ENCODE data around the gene LRG1.
"Not testable (repeated sequence)": the region's sequence is repeated elsewhere in the genome, so short reads cannot be mapped to it uniquely, and the experiment has no call there.

LRG1 gene

DNA sequence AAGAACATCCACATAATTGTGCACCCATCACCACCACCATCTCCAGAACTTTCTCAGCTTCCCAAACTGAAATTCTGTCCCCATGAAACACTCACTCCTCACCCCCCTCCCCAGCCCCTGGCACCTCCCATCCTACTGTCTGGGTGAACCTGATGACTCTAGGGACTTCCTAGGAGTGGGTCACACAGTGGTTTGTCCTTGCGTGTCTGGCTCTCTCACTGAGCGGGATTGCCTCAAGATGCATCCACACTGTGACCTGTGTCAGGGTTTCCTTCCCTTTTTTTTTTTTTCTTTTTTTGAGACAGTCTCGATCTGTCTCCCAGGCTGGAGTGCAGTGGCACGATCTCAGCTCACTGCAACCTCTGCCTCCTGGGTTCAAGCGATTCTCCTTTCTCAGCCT, 23.7 kb upstream of the LRG1 start:
- H3K4me3 ChIP-seq (ENCODE audit: low read depth in 1 of 5, low read length in 5 of 5); H3K27ac ChIP-seq (ENCODE audit: low read depth, low read length); H3K9me3 ChIP-seq (ENCODE audit: control insufficient read depth in 5 of 5, low read length in 5 of 5); H3K9ac ChIP-seq (ENCODE audit: low read length in 5 of 5); H3K36me3 ChIP-seq (ENCODE audit: control insufficient read depth in 5 of 5, insufficient read depth in 5 of 5, low read length in 5 of 5): not testable (repeated sequence)
- Histone ChIP-seq H3K4me1 (ENCODE audit: control insufficient read depth in 5 of 5, insufficient read depth in 5 of 5, low read length in 5 of 5) (peaks cover 0 to 14% (median 0%) of the 10 kb centered on the region in 5 donors), H3K27me3 (ENCODE audit: control insufficient read depth in 5 of 5, insufficient read depth in 4 of 5, low read length in 5 of 5) (peaks cover 0 to 11% (median 6%) of the 10 kb centered on the region in 5 donors)

DNA sequence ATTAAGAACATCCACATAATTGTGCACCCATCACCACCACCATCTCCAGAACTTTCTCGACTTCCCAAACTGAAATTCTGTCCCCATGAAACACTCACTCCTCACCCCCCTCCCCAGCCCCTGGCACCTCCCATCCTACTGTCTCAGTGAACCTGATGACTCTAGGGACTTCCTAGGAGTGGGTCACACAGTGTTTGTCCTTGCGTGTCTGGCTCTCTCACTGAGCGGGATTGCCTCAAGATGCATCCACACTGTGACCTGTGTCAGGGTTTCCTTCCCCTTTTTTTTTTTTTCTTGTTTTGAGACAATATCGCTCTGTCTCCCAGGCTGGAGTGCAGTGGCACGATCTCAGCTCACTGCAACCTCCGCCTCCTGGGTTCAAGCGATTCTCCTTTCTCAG, 22.2 kb upstream of the LRG1 start:
- not testable (repeated sequence) for H3K4me3 ChIP-seq (ENCODE audit: low read depth in 1 of 5, low read length in 5 of 5); H3K9ac ChIP-seq (ENCODE audit: low read length in 5 of 5); H3K36me3 ChIP-seq (ENCODE audit: control insufficient read depth in 5 of 5, insufficient read depth in 5 of 5, low read length in 5 of 5); H3K9me3 ChIP-seq (ENCODE audit: control insufficient read depth in 5 of 5, low read length in 5 of 5); H3K27ac ChIP-seq (ENCODE audit: low read depth, low read length)
- Histone ChIP-seq H3K4me1 (ENCODE audit: control insufficient read depth in 5 of 5, insufficient read depth in 5 of 5, low read length in 5 of 5) (peaks cover 0 to 26% (median 6%) of the 10 kb centered on the region in 5 donors), H3K27me3 (ENCODE audit: control insufficient read depth in 5 of 5, insufficient read depth in 4 of 5, low read length in 5 of 5) (peaks cover 0 to 10% (median 6%) of the 10 kb centered on the region in 5 donors)

DNA sequence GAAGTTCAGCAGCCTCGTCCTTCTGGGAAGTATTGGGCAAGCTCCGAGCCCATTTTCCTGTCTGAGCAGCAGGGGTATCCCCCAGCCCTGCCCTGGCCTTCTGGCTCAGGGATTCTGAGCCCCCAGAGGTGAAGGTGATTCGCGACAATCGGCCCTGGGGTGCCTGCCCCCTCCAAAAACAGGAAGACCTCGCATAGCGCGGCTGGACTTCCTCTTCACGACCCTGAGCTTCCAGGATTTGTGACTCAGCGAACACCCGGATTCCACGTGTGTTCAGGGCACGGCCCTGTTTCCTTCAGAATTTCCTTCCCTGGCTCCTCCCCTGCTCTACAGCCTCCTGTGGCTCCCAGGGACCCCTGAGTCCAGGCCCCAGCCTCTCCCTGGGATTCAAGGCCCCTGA, 19.7 kb upstream of the LRG1 start, which contains the start of gene SEMA6B:
Gene SEMA6B (minus strand): TSS at position 116 of the 400 bp plus-strand sequence. CDS start 1,227 bp downstream, outside the sequence.
- H3K9me3 ChIP-seq (ENCODE audit: control insufficient read depth in 5 of 5, low read length in 5 of 5): no peaks in the 10 kb centered on the region
- peaks cover 0 to 3% (median 0%) of the 10 kb centered on the region in 5 donors for H3K27me3 ChIP-seq (ENCODE audit: control insufficient read depth in 5 of 5, insufficient read depth in 4 of 5, low read length in 5 of 5)
- H3K27ac ChIP-seq (ENCODE audit: low read depth, low read length): peak within 1 kb of the TSS; percentile 77
- H3K9ac ChIP-seq (ENCODE audit: low read length in 5 of 5): peak within 1 kb of the TSS in 3 of 5 donors; percentile 60 to 92 (median 78)
- H3K36me3 ChIP-seq (ENCODE audit: control insufficient read depth in 5 of 5, insufficient read depth in 5 of 5, low read length in 5 of 5): peaks cover 0 to 17% (median 14%) of the 10 kb centered on the region in 5 donors
- H3K4me1 ChIP-seq (ENCODE audit: control insufficient read depth in 5 of 5, insufficient read depth in 5 of 5, low read length in 5 of 5): peaks cover 0 to 27% (median 6%) of the 10 kb centered on the region in 5 donors
- H3K4me3 ChIP-seq (ENCODE audit: low read depth in 1 of 5, low read length in 5 of 5): peak within 1 kb of the TSS; percentile 40 to 81 (median 71)

GRCh38 chr19:4557971-4558941, 18.4 kb upstream of the LRG1 start:
- Histone ChIP-seq H3K9ac (ENCODE audit: low read length in 5 of 5) (peak overlapping the region in 3 of 5 donors; percentile 60 to 92 (median 78)), H3K36me3 (ENCODE audit: control insufficient read depth in 5 of 5, insufficient read depth in 5 of 5, low read length in 5 of 5) (peaks cover 0 to 29% (median 24%) of the 10 kb centered on the region in 5 donors), H3K4me1 (ENCODE audit: control insufficient read depth in 5 of 5, insufficient read depth in 5 of 5, low read length in 5 of 5) (peaks cover 0 to 27% (median 6%) of the 10 kb centered on the region in 5 donors), H3K4me3 (ENCODE audit: low read depth in 1 of 5, low read length in 5 of 5) (peak overlapping the region in 4 of 5 donors; percentile 58 to 81 (median 75)), H3K27me3 (ENCODE audit: control insufficient read depth in 5 of 5, insufficient read depth in 4 of 5, low read length in 5 of 5) (peaks cover 0 to 3% (median 0%) of the 10 kb centered on the region in 5 donors), H3K9me3 (ENCODE audit: control insufficient read depth in 5 of 5, low read length in 5 of 5) (no peaks in the 10 kb centered on the region), H3K27ac (ENCODE audit: low read depth, low read length) (peak overlapping the region; percentile 77)

DNA sequence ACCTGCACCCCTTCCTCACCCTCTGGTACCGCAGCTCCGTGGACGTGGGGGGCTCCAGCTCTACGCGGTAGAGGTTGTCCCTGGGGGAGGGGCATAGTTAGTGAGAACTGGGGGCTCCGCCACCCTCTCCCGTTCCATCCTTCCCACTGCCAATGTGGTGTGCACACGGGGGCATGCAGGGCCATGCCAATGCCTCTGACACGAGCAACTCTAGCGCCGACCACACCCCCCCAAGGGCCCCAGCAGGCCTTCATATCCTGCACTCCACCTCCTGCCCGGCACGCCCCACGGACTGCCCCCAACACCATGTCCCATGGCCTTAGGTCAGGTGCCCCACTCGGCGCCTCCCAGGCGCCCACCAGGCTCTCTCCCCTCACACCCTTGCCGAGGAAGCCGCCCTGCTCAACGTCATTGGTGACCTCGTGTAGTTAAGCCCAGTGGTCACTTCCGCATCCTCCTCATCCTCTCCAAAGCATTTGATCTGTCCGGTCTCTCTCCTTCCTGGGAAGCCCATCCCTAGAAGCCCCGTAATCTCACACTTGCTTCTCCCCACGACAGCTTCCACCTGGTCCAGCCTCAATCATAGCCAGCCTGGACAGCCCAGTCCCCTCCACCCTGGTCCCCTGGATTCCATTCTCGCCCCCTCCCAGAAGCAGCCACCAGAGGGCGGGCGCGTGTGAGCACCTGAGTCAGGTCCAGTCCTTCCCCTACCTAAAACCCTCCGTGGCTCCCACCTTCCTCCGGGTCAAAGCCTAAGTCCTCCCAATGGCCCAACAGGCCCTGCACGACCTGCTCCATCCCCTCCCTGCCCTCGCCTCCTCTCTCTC, 17.5 kb upstream of the LRG1 start:
- Histone ChIP-seq H3K27me3 (ENCODE audit: control insufficient read depth in 5 of 5, insufficient read depth in 4 of 5, low read length in 5 of 5) (peaks cover 0 to 3% (median 0%) of the 10 kb centered on the region in 5 donors), H3K27ac (ENCODE audit: low read depth, low read length) (peak overlapping the region; percentile 54), H3K36me3 (ENCODE audit: control insufficient read depth in 5 of 5, insufficient read depth in 5 of 5, low read length in 5 of 5) (peaks cover 0 to 38% (median 29%) of the 10 kb centered on the region in 5 donors), H3K4me3 (ENCODE audit: low read depth in 1 of 5, low read length in 5 of 5) (peak overlapping the region in 3 of 5 donors; percentile 57 to 81 (median 79)), H3K9me3 (ENCODE audit: control insufficient read depth in 5 of 5, low read length in 5 of 5) (no peaks in the 10 kb centered on the region), H3K9ac (ENCODE audit: low read length in 5 of 5) (peak overlapping the region in 1 of 5 donors; percentile 64), H3K4me1 (ENCODE audit: control insufficient read depth in 5 of 5, insufficient read depth in 5 of 5, low read length in 5 of 5) (peaks cover 0 to 27% (median 6%) of the 10 kb centered on the region in 5 donors)

DNA sequence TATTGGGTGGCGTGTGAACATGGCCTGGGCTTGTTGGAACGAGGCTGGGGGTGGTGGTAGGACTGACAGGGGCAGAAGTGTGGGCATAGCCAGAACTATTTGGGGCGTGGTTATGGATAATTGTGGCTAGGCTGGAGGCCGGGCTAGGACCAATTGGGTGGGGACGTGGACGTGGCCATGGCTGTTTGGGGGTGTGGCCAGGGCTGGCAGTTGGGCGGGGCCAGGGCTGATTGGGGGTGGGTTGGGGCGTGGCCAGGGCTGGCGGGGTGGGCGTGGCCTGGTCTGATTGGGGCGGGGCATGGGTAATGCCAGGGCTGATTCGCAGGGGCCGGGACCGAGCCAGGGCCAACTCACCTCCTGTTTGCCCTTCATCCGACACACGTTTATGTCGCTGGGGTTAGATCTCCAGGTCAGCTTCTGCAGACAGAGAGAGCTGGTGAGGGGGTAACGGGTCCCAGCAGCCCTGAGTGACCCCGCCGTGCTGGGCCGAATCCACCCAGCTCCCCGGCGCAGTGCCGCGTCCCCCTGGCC, 16.8 kb upstream of the LRG1 start:
- no peak overlapping the region for H3K27ac ChIP-seq (ENCODE audit: low read depth, low read length)
- H3K4me3 ChIP-seq (ENCODE audit: low read depth in 1 of 5, low read length in 5 of 5): no peak overlapping the region
- peaks cover 0 to 6% (median 0%) of the 10 kb centered on the region in 5 donors for H3K27me3 ChIP-seq (ENCODE audit: control insufficient read depth in 5 of 5, insufficient read depth in 4 of 5, low read length in 5 of 5)
- peaks cover 0 to 44% (median 36%) of the 10 kb centered on the region in 5 donors for H3K36me3 ChIP-seq (ENCODE audit: control insufficient read depth in 5 of 5, insufficient read depth in 5 of 5, low read length in 5 of 5)
- H3K9ac ChIP-seq (ENCODE audit: low read length in 5 of 5): no peak overlapping the region
- H3K4me1 ChIP-seq (ENCODE audit: control insufficient read depth in 5 of 5, insufficient read depth in 5 of 5, low read length in 5 of 5): peaks cover 0 to 27% (median 6%) of the 10 kb centered on the region in 5 donors
- no peaks in the 10 kb centered on the region for H3K9me3 ChIP-seq (ENCODE audit: control insufficient read depth in 5 of 5, low read length in 5 of 5)

GRCh38 chr19:4555657-4556561, 16.1 kb upstream of the LRG1 start:
- H3K4me3 ChIP-seq (ENCODE audit: low read depth in 1 of 5, low read length in 5 of 5): no peak overlapping the region
- no peaks in the 10 kb centered on the region for H3K9me3 ChIP-seq (ENCODE audit: control insufficient read depth in 5 of 5, low read length in 5 of 5)
- peaks cover 0 to 45% (median 37%) of the 10 kb centered on the region in 5 donors for H3K36me3 ChIP-seq (ENCODE audit: control insufficient read depth in 5 of 5, insufficient read depth in 5 of 5, low read length in 5 of 5)
- peaks cover 0 to 27% (median 6%) of the 10 kb centered on the region in 5 donors for H3K4me1 ChIP-seq (ENCODE audit: control insufficient read depth in 5 of 5, insufficient read depth in 5 of 5, low read length in 5 of 5)
- no peak overlapping the region for H3K27ac ChIP-seq (ENCODE audit: low read depth, low read length)
- H3K9ac ChIP-seq (ENCODE audit: low read length in 5 of 5): no peak overlapping the region
- peaks cover 0 to 6% (median 0%) of the 10 kb centered on the region in 5 donors for H3K27me3 ChIP-seq (ENCODE audit: control insufficient read depth in 5 of 5, insufficient read depth in 4 of 5, low read length in 5 of 5)

GRCh38 chr19:4554717-4555116, 14.9 kb upstream of the LRG1 start:
- Histone ChIP-seq H3K27ac (ENCODE audit: low read depth, low read length) (no peak overlapping the region), H3K4me1 (ENCODE audit: control insufficient read depth in 5 of 5, insufficient read depth in 5 of 5, low read length in 5 of 5) (peaks cover 0 to 21% (median 6%) of the 10 kb centered on the region in 5 donors), H3K27me3 (ENCODE audit: control insufficient read depth in 5 of 5, insufficient read depth in 4 of 5, low read length in 5 of 5) (peaks cover 0 to 6% (median 0%) of the 10 kb centered on the region in 5 donors), H3K4me3 (ENCODE audit: low read depth in 1 of 5, low read length in 5 of 5) (no peak overlapping the region), H3K9me3 (ENCODE audit: control insufficient read depth in 5 of 5, low read length in 5 of 5) (no peaks in the 10 kb centered on the region), H3K36me3 (ENCODE audit: control insufficient read depth in 5 of 5, insufficient read depth in 5 of 5, low read length in 5 of 5) (peaks cover 0 to 55% (median 45%) of the 10 kb centered on the region in 5 donors), H3K9ac (ENCODE audit: low read length in 5 of 5) (no peak overlapping the region)

Measured in subcutaneous abdominal adipose tissue (tissue), 5 donors.